Neural cell (in vitro differentiated cells): ENCODE measurements around the gene WFDC5. TPM values are rescaled to one million over a fixed set of nuclear protein-coding genes. Genes with fewer than 3 reads are reported as not detected.
"Not testable (repeated sequence)": the region's sequence is repeated elsewhere in the genome, so short reads cannot be mapped to it uniquely, and the experiment has no call there.

Experiments used
- H2AFZ ChIP-seq: fragments of 200-600, 300-800 bp; sonication (generic), shearing (Covaris generic); 2 replicates; pipeline ENCODE4 v1.6.0; 2014; ENCODE audit warnings: low read depth, mild to moderate bottlenecking, antibody characterized with exemption, low read length, moderate library complexity
- H3F3A ChIP-seq: fragments of 200-600 bp; shearing (Covaris generic); 2 replicates; pipeline ENCODE4 v1.6.1; 2016; ENCODE audit warnings: mild to moderate bottlenecking, moderate library complexity, mixed read lengths, antibody characterized with exemption, low read length; ENCODE audit not compliant: insufficient read depth, poor library complexity, severe bottlenecking
- H3K27ac ChIP-seq: fragments of 200-600, 300-800 bp; sonication (generic), shearing (Covaris generic); 2 replicates; pipeline ENCODE4 v1.5.1; 2014; ENCODE audit warnings: mild to moderate bottlenecking, low read length, moderate library complexity
- H3K27me3 ChIP-seq: fragments of 300-800, 200-600 bp; sonication (generic), shearing (Covaris generic); 2 replicates; pipeline ENCODE4 v1.6.0; 2014; ENCODE audit warnings: mild to moderate bottlenecking, low read depth, low read length, moderate library complexity; ENCODE audit not compliant: insufficient read depth
- H3K36me3 ChIP-seq: fragments of 300-800, 200-600 bp; sonication (generic), shearing (Covaris generic); 2 replicates; pipeline ENCODE4 v1.5.1; 2014; ENCODE audit warnings: mild to moderate bottlenecking, antibody characterized with exemption, low read length, moderate library complexity; ENCODE audit not compliant: insufficient read depth
- H3K4me2 ChIP-seq: fragments of 300-800, 200-600 bp; sonication (generic), shearing (Covaris generic); 2 replicates; pipeline ENCODE4 v1.6.0; 2014; ENCODE audit warnings: mild to moderate bottlenecking, low read length
- H3K4me3 ChIP-seq: fragments of 300-800, 200-600 bp; sonication (generic), shearing (Covaris generic); 2 replicates; pipeline ENCODE4 v1.5.1; 2014; ENCODE audit warnings: mild to moderate bottlenecking, low read length, moderate library complexity
- H3K79me2 ChIP-seq: fragments of 200-600 bp; shearing (Covaris generic); replicated peaks from 2 replicates; pipeline ENCODE4 v1.6.0; 2014; ENCODE audit warnings: mild to moderate bottlenecking, low read length, moderate library complexity; ENCODE audit not compliant: insufficient read depth
- H3K9ac ChIP-seq: fragments of 300-800, 200-600 bp; sonication (generic), shearing (Covaris generic); 2 replicates; pipeline ENCODE4 v1.6.1; 2016; ENCODE audit warnings: mild to moderate bottlenecking, low read length, mixed read lengths
- H3K9me2 ChIP-seq: fragments of 200-600 bp; shearing (Covaris generic); 2 replicates; pipeline ENCODE4 v1.6.1; 2016; ENCODE audit warnings: mild to moderate bottlenecking, low read length, mixed read lengths; ENCODE audit not compliant: insufficient read depth
- H3K9me3 ChIP-seq: fragments of 200-600, 300-800 bp; sonication (generic), shearing (Covaris generic); 2 replicates; pipeline ENCODE4 v1.6.1; 2016; ENCODE audit warnings: mild to moderate bottlenecking, mixed run types, low read length, moderate library complexity, mixed read lengths
- H4K20me1 ChIP-seq: fragments of 200-600 bp; shearing (Covaris generic); 2 replicates; pipeline ENCODE4 v1.6.1; 2016; ENCODE audit warnings: mild to moderate bottlenecking, mixed run types; ENCODE audit not compliant: insufficient read depth
- EP300 ChIP-seq: fragments of 450-650 bp; conservative IDR thresholded peaks from 2 replicates; pipeline ENCODE4 v1.6.1; 2014; ENCODE audit warnings: antibody characterized with exemption, mild to moderate bottlenecking, moderate library complexity; ENCODE audit not compliant: poor library complexity, severe bottlenecking
- EZH2 ChIP-seq: fragments of 200-600, 300-800 bp; shearing (Covaris generic), sonication (generic); IDR thresholded peaks from 2 replicates; pipeline ENCODE4 v1.6.1; 2014; ENCODE audit warnings: antibody characterized with exemption, low read length, borderline replicate concordance, mild to moderate bottlenecking; ENCODE audit not compliant: insufficient read depth, poor library complexity, severe bottlenecking
- MXI1 ChIP-seq: fragments of 450-650 bp; conservative IDR thresholded peaks from 2 replicates; pipeline ENCODE4 v1.6.1; 2014; ENCODE audit warnings: antibody characterized with exemption, mild to moderate bottlenecking; ENCODE audit not compliant: poor library complexity, severe bottlenecking
- POLR2AphosphoS5 ChIP-seq: IDR thresholded peaks from 2 replicates; pipeline ENCODE4 v1.6.1; 2012
- RAD21 ChIP-seq: fragments of 450-650 bp; conservative IDR thresholded peaks from 2 replicates; pipeline ENCODE4 v1.6.1; 2014; ENCODE audit warnings: antibody characterized with exemption, mild to moderate bottlenecking, moderate library complexity
- SMC3 ChIP-seq: fragments of 450-650 bp; conservative IDR thresholded peaks from 2 replicates; pipeline ENCODE4 v1.6.1; 2014; ENCODE audit warnings: antibody characterized with exemption, mild to moderate bottlenecking, moderate library complexity; ENCODE audit not compliant: poor library complexity
- TAF1 ChIP-seq: IDR thresholded peaks from 2 replicates; pipeline ENCODE4 v1.6.1; 2012; ENCODE audit warnings: low read depth
- polyA plus RNA-seq: library from polyadenylated mRNA; depleted of rRNA; stranded (reverse); fragments of >200 nt; gene quantifications from 2 replicates; pipeline ENCODE4 v1.2.3, GENCODE V29; 2014
- TF ChIP-seq, protein P1 (sequence below): fragments of 450-650 bp; IDR thresholded peaks from 2 replicates; pipeline ENCODE4 v1.5.1; 2014; ENCODE audit warnings: antibody characterized with exemption, mild to moderate bottlenecking, moderate library complexity; ENCODE audit not compliant: poor library complexity, severe bottlenecking
- TF ChIP-seq, protein P2 (sequence below): IDR thresholded peaks from 2 replicates; pipeline ENCODE4 v1.6.1; 2012; ENCODE audit warnings: borderline replicate concordance

WFDC5 gene
- polyA plus RNA-seq, 1 donor from 2014 or later = not detected

DNA sequence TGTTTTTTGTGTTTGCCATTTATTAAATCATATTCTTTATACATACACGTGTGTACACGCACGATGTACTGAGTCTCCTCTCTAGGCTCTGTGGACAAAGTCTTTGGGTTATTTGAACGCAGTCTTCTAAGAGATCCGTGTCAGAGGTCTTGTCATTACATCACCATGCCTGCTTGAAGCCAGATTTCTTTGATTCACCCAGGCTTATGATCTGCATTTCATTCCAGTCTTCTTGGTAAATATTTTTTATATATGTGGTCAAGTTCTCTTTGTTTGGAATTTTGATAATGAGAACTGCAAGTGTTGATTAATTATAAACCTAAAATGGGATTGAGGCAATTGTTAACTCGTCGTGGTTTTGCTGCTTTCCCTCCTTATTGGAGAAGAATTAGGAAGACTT lies 48.6 kb downstream of the WFDC5 start:
- no peak overlapping the region for H3K27ac ChIP-seq
- no peaks in the 10 kb centered on the region for H3K9me3 ChIP-seq
- TF ChIP-seq TAF1 (no peak), POLR2AphosphoS5 (no peak), SMC3 (no peak), EZH2 (no peak), EP300 (no peak), RAD21 (no peak), MXI1 (no peak)
- TF ChIP-seq, protein P1, sequence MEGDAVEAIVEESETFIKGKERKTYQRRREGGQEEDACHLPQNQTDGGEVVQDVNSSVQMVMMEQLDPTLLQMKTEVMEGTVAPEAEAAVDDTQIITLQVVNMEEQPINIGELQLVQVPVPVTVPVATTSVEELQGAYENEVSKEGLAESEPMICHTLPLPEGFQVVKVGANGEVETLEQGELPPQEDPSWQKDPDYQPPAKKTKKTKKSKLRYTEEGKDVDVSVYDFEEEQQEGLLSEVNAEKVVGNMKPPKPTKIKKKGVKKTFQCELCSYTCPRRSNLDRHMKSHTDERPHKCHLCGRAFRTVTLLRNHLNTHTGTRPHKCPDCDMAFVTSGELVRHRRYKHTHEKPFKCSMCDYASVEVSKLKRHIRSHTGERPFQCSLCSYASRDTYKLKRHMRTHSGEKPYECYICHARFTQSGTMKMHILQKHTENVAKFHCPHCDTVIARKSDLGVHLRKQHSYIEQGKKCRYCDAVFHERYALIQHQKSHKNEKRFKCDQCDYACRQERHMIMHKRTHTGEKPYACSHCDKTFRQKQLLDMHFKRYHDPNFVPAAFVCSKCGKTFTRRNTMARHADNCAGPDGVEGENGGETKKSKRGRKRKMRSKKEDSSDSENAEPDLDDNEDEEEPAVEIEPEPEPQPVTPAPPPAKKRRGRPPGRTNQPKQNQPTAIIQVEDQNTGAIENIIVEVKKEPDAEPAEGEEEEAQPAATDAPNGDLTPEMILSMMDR = no peak
- TF ChIP-seq, protein P2, sequence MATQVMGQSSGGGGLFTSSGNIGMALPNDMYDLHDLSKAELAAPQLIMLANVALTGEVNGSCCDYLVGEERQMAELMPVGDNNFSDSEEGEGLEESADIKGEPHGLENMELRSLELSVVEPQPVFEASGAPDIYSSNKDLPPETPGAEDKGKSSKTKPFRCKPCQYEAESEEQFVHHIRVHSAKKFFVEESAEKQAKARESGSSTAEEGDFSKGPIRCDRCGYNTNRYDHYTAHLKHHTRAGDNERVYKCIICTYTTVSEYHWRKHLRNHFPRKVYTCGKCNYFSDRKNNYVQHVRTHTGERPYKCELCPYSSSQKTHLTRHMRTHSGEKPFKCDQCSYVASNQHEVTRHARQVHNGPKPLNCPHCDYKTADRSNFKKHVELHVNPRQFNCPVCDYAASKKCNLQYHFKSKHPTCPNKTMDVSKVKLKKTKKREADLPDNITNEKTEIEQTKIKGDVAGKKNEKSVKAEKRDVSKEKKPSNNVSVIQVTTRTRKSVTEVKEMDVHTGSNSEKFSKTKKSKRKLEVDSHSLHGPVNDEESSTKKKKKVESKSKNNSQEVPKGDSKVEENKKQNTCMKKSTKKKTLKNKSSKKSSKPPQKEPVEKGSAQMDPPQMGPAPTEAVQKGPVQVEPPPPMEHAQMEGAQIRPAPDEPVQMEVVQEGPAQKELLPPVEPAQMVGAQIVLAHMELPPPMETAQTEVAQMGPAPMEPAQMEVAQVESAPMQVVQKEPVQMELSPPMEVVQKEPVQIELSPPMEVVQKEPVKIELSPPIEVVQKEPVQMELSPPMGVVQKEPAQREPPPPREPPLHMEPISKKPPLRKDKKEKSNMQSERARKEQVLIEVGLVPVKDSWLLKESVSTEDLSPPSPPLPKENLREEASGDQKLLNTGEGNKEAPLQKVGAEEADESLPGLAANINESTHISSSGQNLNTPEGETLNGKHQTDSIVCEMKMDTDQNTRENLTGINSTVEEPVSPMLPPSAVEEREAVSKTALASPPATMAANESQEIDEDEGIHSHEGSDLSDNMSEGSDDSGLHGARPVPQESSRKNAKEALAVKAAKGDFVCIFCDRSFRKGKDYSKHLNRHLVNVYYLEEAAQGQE = no peak
- H3K9ac ChIP-seq = no peak overlapping the region
- no peaks in the 10 kb centered on the region for H3F3A ChIP-seq
- no peaks in the 10 kb centered on the region for H3K79me2 ChIP-seq
- H3K27me3 ChIP-seq = no peaks in the 10 kb centered on the region
- H4K20me1 ChIP-seq = no peaks in the 10 kb centered on the region
- no peaks in the 10 kb centered on the region for H3K36me3 ChIP-seq
- H2AFZ ChIP-seq = no peak overlapping the region
- H3K4me3 ChIP-seq = no peak overlapping the region
- H3K9me2 ChIP-seq = no peaks in the 10 kb centered on the region
- H3K4me2 ChIP-seq = no peak overlapping the region

DNA sequence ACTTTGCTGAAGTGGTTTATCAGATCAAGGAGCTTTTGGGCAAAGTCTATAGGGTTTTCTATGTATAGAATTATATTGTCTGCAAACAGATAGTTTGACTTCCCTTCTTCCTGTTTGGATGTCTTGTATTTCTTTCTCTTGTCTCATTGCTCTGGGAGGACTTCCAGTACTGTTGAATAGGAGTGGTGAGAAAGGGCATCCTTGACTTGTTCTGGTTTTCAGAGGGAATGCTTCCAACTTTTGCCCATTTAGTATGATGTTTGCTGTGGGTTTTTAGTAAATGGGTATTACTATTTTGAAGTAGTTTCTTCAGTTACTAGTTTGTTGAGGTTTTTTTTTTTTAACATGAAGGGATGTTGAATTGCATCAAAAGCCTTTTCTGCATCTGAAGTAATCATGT lies 50.2 kb downstream of the WFDC5 start:
- H3K27me3 ChIP-seq = no peaks in the 10 kb centered on the region

DNA sequence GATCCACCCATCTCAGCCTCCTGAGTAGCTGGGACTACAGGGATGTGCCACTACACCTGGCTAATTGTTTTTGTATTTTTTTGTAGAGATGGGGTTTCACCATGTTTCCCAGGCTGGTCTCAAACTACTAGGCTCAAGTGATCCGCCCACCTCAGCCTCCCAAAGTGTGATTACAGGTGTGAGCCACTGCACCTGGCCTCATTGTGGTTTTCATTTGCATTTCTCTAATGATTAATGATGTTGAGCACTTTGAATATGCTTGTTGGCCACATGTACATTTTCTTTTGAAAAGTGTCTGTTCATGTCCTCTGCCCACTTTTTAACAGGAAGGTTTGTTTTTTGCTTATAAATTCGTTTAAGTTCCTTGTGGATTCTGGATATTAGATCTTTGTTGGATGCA lies 51.9 kb downstream of the WFDC5 start:
- not testable (repeated sequence) for H3K9me2 ChIP-seq, H3K27ac ChIP-seq, H3K9me3 ChIP-seq, H3F3A ChIP-seq, H3K36me3 ChIP-seq, H3K79me2 ChIP-seq, H3K4me3 ChIP-seq, H2AFZ ChIP-seq, H4K20me1 ChIP-seq, H3K9ac ChIP-seq, H3K27me3 ChIP-seq, H3K4me2 ChIP-seq

More for the DNA sequence above, 50.2 kb downstream of the WFDC5 start:
- no peaks in the 10 kb centered on the region for H3K79me2 ChIP-seq
- no peaks in the 10 kb centered on the region for H3K36me3 ChIP-seq
- H3K9me2 ChIP-seq = no peaks in the 10 kb centered on the region
- TF ChIP-seq TAF1 = no peak
- TF ChIP-seq SMC3 = no peak
- no peak for TF ChIP-seq RAD21
- no peak for TF ChIP-seq POLR2AphosphoS5
- H3K27ac ChIP-seq = no peak overlapping the region
- H3K4me3 ChIP-seq = no peak overlapping the region
- no peak overlapping the region for H3K9ac ChIP-seq
- no peaks in the 10 kb centered on the region for H4K20me1 ChIP-seq
- H2AFZ ChIP-seq = no peak overlapping the region
- no peaks in the 10 kb centered on the region for H3K9me3 ChIP-seq
- H3F3A ChIP-seq = no peaks in the 10 kb centered on the region
- H3K4me2 ChIP-seq = no peak overlapping the region
